Stomach (tissue), 4 donors: Measurements from ENCODE around the gene PPP2R2C.

Source experiments
- EP300 ChIP-seq: sonication (generic); formaldehyde crosslinking; IDR thresholded peaks from one replicate; pipeline ENCODE4 v1.6.1; 2017; ENCODE audit warnings: antibody characterized with exemption
- POLR2AphosphoS5 ChIP-seq, 3 donors: sonication (generic); formaldehyde crosslinking; IDR thresholded peaks; one replicate each; pipeline ENCODE4 v1.6.1; 2016; ENCODE audit warnings: antibody characterized with exemption in 3 of 3

DNA sequence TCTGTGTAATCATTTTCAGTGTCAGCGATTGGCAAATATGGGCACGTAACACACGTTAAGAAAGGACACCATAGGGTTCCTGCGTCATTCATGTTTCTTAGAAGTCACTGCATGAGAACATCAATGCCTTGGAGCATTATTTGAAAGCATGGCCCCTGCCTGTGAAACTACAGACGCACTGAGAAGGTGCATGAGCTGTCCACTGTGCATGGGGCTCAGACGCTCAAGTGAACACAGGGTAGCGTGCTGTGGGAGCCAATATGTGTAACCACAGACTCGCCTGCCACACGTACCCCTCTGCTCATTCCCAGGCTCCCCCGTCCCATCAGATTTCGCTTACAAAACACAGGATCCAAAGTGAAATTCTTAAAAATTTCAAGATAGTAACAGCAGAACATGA lies 6.5 kb downstream of the PPP2R2C start:
- TF ChIP-seq EP300 (no peak), POLR2AphosphoS5 (IDR thresholded peaks at IDR 0.05) (no peak)
